ENCODE measurements around the gene AREL1.
A peak's percentile ranks its signal among the peaks of the same experiment; 100 is the strongest.

AREL1 gene

GRCh38 chr14:74618078-74618952 is 94.6 kb downstream of the AREL1 start:
- DNase-seq, result peak in 2 of 42 donors; percentile 32 to 42
- intact Hi-C loops (cut with DNase I), result no loop called here

GRCh38 chr14:74616996-74617700 is 95.7 kb downstream of the AREL1 start:
- intact Hi-C loops (cut with DNase I), result no loop called here

DNA sequence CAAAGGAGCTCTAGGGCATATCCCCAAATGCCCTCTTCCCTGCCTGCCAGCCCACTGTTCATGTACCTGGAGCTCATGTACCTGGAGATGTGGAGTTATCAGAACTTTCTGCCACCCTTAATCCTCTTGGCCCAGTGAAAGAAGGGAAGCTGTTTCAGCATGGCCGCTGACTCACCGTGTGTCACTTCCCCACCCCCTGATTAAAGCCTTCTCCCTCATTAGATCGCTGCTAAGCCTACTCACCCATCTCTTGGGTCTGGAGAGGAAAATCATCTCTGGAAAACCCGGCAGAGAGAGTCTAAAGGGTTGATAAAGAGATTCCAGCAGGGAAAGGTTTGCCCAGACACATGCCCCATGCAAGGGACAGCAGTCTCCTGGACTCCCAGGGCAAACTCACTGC is 96.4 kb downstream of the AREL1 start:
- DNase-seq, result no peak
- intact Hi-C loops (cut with DNase I), result no loop called here

More at GRCh38 chr14:74616996-74617700, 95.7 kb downstream of the AREL1 start:
- DNase-seq, result no peak

DNA sequence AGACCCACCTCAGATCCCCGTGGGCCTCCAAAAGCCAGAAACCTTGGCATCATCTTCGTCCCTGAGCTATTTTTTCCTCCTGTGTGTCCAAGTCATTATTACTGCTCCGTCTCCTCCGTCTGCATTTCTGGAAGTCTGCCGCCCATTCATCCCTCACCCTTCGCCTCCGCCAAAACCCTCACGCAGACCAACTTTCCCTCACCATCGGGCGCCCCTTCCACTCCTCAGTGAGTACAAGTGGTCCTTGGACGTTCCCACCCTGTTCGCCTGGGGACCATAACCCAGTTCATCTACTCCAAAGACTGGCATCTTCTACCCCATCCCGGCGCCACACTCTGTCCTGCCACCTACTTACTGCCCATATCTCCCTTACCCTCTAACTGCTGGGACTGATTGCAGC is 97.1 kb downstream of the AREL1 start:
- intact Hi-C loops (cut with DNase I), result no loop called here
- no peak for DNase-seq

DNA sequence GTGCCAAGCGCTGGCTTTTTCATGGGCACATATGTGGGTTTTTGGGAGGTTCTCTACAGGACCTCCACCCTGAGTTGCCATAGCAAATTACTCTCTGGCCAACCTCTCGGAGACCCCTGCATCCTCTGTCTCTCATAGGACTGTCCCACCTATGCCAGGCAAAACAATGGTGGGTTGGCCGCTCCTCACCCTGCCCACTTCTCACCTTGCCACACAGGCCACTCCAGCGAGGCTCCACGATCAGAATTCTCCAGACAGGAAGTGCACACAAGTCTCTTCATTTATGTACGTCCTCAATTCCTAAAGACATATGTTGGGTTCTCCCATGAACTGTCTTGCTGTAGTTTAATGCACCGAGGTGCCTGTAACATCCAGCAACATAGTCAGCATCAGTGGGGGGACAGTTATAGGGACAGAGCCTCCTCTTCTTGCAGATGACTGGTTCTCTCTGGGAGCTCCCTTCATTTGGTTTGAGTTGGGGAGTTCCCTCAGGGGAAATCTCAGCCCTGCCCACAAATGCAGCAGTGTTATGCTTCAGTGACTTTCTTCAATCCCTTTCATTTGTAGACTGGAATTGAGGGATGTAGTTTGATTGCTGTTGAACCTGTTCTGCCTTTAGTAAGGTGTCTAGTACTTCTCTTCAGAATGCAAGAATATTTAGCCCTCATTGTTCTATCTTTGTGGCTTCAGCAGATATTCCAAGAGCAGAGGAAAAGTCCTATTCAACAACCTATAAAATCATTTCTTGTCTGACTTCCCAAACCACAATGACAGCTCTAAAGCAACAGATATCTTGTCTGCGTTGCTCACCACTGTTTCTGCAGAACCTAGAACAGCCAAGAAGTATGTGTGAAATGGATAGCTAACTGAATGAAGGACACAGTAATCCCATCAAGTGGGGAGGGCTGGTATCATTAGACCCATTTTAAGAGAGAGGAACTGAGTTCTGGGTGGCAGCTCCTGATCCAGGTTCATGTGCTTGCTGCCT is 98.1 kb downstream of the AREL1 start:
- intact Hi-C loops (cut with DNase I), result loop anchor here (5.0 kb wide), 1 partner anchor 113 kb away; no protein-coding TSS in a partner anchor
- DNase-seq, result no peak

- intact Hi-C loops (cut with DNase I), result loop anchor here (5.0 kb wide), 1 partner anchor 111 kb away; no protein-coding TSS in a partner anchor
- no peak for DNase-seq
These were observed 99.5 kb downstream of the AREL1 start for GRCh38 chr14:74613211-74613914.

GRCh38 chr14:74612350-74613021 is 100.4 kb downstream of the AREL1 start:
- peak; percentile 22 to 86 (median 70) for DNase-seq
- intact Hi-C loops (cut with DNase I), result loop anchor here (5.0 kb wide), 1 partner anchor 110 kb away; no protein-coding TSS in a partner anchor

DNA sequence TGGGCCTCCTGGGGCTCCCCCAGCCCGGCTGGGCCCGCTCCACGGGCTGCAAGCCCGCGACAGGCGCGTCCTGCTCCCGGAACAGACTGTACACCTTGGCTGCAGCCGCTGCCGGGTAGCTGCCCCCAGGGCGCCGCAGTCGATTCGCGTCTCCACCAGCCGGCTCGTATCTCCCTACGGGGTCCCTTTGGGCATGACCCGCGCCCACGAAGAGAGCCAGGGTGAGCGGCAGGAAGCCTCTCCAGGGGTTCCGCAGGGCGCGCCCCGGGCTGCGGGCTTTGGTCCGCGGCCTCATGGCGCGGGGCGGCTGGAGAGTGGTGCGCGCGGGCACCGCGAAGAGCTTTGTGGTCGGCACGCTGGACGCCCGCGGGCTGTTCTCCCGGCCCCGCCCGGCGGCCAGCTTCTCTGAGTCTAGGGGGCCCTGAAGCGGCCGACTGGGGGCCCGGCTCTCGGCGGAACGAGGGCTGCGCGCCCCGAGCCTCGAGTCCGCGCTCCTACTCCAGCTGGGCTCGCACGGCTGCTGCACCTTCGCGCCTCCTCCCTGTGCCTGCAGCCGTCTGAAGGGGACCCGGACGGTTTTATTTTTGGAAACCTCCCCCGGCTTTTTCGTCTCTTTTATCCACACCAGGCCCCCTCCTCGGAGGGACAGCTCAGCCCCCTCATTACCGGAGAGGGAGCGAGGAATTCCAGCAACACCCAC is 101.1 kb downstream of the AREL1 start, which contains the start of gene LTBP2:
Gene LTBP2, minus strand, starts transcription at position 588 of the 700 bp plus-strand sequence. Its CDS starts 293 bp downstream, at position 295.
- intact Hi-C loops (cut with DNase I), result loop anchor here (5.0 kb wide), 1 partner anchor 109 kb away; no protein-coding TSS in a partner anchor
- peak in 1 of 42 donors; percentile 24 for DNase-seq
